ENCODE data around the gene NFKB2.

DNA sequence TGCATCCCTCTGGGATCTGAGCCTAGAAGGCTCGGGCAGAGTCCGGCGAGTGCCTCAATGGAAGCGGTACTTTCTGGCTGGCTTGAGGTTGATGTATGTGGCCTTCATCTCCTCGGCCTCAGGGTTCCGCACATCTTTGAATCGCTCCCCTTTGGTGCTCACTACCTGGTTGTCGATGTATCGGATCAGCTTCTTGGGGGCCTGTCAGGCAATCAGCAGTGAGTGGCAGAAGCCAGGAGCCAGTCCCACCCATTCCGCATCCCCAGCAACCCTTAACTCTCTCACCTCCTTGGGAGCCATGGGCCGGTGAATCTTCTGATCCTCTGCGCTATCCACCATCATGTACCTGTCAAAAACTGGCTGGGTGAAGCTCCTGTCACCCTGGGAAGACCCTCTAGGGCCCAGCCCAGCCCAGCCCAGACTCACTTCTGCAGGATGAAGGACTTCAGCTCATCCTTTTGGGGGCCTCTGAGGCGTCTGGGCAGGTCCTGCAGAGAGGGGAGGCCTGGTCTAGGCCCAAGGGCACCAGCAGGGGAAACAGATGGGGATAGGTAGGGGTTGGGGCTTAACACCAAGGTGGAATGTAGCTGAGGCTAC is 28.0 kb downstream of the NFKB2 start:
- TF ChIP-seq, protein P1, sequence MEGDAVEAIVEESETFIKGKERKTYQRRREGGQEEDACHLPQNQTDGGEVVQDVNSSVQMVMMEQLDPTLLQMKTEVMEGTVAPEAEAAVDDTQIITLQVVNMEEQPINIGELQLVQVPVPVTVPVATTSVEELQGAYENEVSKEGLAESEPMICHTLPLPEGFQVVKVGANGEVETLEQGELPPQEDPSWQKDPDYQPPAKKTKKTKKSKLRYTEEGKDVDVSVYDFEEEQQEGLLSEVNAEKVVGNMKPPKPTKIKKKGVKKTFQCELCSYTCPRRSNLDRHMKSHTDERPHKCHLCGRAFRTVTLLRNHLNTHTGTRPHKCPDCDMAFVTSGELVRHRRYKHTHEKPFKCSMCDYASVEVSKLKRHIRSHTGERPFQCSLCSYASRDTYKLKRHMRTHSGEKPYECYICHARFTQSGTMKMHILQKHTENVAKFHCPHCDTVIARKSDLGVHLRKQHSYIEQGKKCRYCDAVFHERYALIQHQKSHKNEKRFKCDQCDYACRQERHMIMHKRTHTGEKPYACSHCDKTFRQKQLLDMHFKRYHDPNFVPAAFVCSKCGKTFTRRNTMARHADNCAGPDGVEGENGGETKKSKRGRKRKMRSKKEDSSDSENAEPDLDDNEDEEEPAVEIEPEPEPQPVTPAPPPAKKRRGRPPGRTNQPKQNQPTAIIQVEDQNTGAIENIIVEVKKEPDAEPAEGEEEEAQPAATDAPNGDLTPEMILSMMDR (IDR thresholded peaks at IDR 0.05) = no peak
- TF ChIP-seq POLR2A (IDR thresholded peaks at IDR 0.05) = no peak

Data from vagina (tissue), 2 donors.